HEK293T (cell line): Measurements from ENCODE around the gene ISCU.
"Not testable (repeated sequence)": the region's sequence is repeated elsewhere in the genome, so short reads cannot be mapped to it uniquely, and the experiment has no call there.

Source experiments
- CTCF ChIA-PET: fragments of 350-600 bp; formaldehyde crosslinking; extraction: SDS; loops from one replicate; lab custom pipeline; 2021; ENCODE audit warnings: antibody characterized with exemption, inconsistent platforms; lab: Yijun Ruan, JAX
- POLR2A ChIA-PET: fragments of 350-600 bp; formaldehyde crosslinking; extraction: SDS; loops from one replicate; lab custom pipeline; 2020; ENCODE audit warnings: antibody characterized with exemption, inconsistent platforms; lab: Yijun Ruan, JAX
- DNase-seq: peaks from one replicate; pipeline ENCODE4 v3.0.0; 2012; ENCODE audit warnings: mixed read lengths; ENCODE audit errors: extremely low spot score
- ARNT ChIP-seq: fragments of 450-650 bp; IDR thresholded peaks from 2 replicates; pipeline ENCODE4 v1.6.1; 2017; ENCODE audit warnings: mild to moderate bottlenecking
- BHLHE40 ChIP-seq: fragments of 450-650 bp; IDR thresholded peaks from 2 replicates; pipeline ENCODE4 v1.6.1; 2016; ENCODE audit warnings: mild to moderate bottlenecking, moderate library complexity, borderline replicate concordance
- CTBP1 ChIP-seq: fragments of 450-650 bp; IDR thresholded peaks from 2 replicates; pipeline ENCODE4 v1.6.1; 2016; ENCODE audit warnings: borderline replicate concordance
- ELF4 ChIP-seq: fragments of 450-650 bp; IDR thresholded peaks from 2 replicates; pipeline ENCODE4 v1.6.1; 2017; ENCODE audit warnings: antibody characterized with exemption
- FOXA1 ChIP-seq: fragments of 450-650 bp; IDR thresholded peaks from 2 replicates; pipeline ENCODE4 v1.6.1; 2016; ENCODE audit warnings: mild to moderate bottlenecking
- FOXK2 ChIP-seq: fragments of 450-650 bp; IDR thresholded peaks from 2 replicates; pipeline ENCODE4 v1.6.1; 2016; ENCODE audit warnings: mild to moderate bottlenecking
- FOXM1 ChIP-seq: fragments of 450-650 bp; IDR thresholded peaks from 2 replicates; pipeline ENCODE4 v1.6.1; 2017; ENCODE audit warnings: mild to moderate bottlenecking, borderline replicate concordance
- HDGF ChIP-seq: fragments of 450-650 bp; IDR thresholded peaks from 2 replicates; pipeline ENCODE4 v1.6.1; 2017; ENCODE audit warnings: antibody characterized with exemption, borderline replicate concordance
- L3MBTL2 ChIP-seq: fragments of 450-650 bp; conservative IDR thresholded peaks from 2 replicates; pipeline ENCODE4 v1.6.1; 2016; ENCODE audit warnings: mild to moderate bottlenecking
- LEF1 ChIP-seq: fragments of 450-650 bp; IDR thresholded peaks from 2 replicates; pipeline ENCODE4 v1.6.1; 2017; ENCODE audit warnings: mild to moderate bottlenecking, borderline replicate concordance
- NFRKB ChIP-seq: fragments of 450-650 bp; IDR thresholded peaks from 2 replicates; pipeline ENCODE4 v1.6.1; 2016; ENCODE audit warnings: mild to moderate bottlenecking, moderate library complexity
- SP1 ChIP-seq: fragments of 450-650 bp; IDR thresholded peaks from 2 replicates; pipeline ENCODE4 v1.6.1; 2017
- SUZ12 ChIP-seq: fragments of 450-650 bp; IDR thresholded peaks from 2 replicates; pipeline ENCODE4 v1.6.1; 2016; ENCODE audit warnings: mild to moderate bottlenecking
- TARDBP ChIP-seq: fragments of 450-650 bp; IDR thresholded peaks from 2 replicates; pipeline ENCODE4 v1.6.1; 2016
- ZNF384 ChIP-seq: fragments of 450-650 bp; IDR thresholded peaks from 2 replicates; pipeline ENCODE4 v1.6.1; 2016
- TF ChIP-seq, protein P1 (sequence below): fragments of 450-650 bp; IDR thresholded peaks from 2 replicates; pipeline ENCODE4 v1.6.1; 2016

The ISCU gene

DNA sequence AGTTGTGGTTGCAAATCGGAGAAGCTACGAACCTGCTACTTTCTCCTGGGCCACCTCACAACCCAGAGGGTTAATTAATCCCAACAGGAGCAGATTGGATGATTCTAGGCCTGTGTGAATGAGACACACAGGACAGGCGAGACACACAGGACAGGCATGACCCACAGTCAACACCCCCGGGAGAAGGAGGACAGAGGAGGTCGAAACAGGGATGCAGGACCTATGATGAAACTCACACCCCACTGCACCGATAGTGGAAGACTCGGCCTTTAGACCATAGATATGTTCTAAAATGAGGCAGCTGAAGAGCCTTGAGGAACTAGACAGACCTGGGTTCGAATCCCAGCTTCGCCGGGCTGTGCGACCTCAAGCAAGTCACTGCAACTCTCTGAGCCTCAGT lies 23.9 kb downstream of the ISCU start:
- TF ChIP-seq ZNF384, result no peak
- TF ChIP-seq ELF4, result no peak
- no peak for TF ChIP-seq SUZ12
- no peak for TF ChIP-seq HDGF
- no peak for TF ChIP-seq L3MBTL2
- TF ChIP-seq LEF1, result no peak
- no peak for TF ChIP-seq FOXM1
- no peak for TF ChIP-seq SP1
- TF ChIP-seq FOXK2, result no peak
- TF ChIP-seq FOXA1, result no peak
- TF ChIP-seq BHLHE40, result no peak
- no peak for TF ChIP-seq NFRKB
- TF ChIP-seq CTBP1, result no peak
- TF ChIP-seq TARDBP, result no peak
- TF ChIP-seq, protein P1, sequence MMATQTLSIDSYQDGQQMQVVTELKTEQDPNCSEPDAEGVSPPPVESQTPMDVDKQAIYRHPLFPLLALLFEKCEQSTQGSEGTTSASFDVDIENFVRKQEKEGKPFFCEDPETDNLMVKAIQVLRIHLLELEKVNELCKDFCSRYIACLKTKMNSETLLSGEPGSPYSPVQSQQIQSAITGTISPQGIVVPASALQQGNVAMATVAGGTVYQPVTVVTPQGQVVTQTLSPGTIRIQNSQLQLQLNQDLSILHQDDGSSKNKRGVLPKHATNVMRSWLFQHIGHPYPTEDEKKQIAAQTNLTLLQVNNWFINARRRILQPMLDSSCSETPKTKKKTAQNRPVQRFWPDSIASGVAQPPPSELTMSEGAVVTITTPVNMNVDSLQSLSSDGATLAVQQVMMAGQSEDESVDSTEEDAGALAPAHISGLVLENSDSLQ, result no peak
- TF ChIP-seq ARNT, result no peak
- DNase-seq, result no peak
- CTCF ChIA-PET, result no interaction called here
- POLR2A ChIA-PET, result no interaction called here

DNA sequence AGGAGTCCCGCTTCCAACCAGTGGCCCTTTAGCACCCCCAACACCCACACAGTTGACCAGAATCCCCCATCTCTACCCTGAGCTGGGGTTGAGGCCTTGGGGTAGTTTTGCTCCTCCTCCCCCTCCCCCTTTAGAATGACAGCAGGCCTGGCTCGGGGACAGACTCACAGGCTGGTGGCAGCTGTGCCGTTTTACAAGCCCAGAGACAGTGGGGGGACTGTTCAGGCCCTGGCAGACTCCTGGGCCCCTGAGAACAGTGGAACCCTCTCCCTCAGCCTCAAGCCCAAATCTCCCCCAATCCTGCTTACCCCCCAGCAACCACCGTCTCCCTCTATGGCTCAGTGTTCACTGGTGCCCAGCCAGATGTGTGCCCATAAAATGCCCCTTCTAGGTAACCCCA lies 25.4 kb downstream of the ISCU start:
- ChIA-PET POLR2A (no interaction called here), CTCF (interaction anchor here (0.6 to 1.4 kb wide), 2 partner anchors 30 to 166 kb away, joined by 3 read pairs; no protein-coding TSS in a partner anchor)
- TF ChIP-seq SP1 (no peak), ARNT (no peak), HDGF (no peak), NFRKB (no peak), FOXM1 (no peak), CTBP1 (no peak), SUZ12 (no peak), BHLHE40 (no peak), ZNF384 (no peak), FOXA1 (no peak)
- TF ChIP-seq, protein P1, result no peak
- DNase-seq, result no peak

DNA sequence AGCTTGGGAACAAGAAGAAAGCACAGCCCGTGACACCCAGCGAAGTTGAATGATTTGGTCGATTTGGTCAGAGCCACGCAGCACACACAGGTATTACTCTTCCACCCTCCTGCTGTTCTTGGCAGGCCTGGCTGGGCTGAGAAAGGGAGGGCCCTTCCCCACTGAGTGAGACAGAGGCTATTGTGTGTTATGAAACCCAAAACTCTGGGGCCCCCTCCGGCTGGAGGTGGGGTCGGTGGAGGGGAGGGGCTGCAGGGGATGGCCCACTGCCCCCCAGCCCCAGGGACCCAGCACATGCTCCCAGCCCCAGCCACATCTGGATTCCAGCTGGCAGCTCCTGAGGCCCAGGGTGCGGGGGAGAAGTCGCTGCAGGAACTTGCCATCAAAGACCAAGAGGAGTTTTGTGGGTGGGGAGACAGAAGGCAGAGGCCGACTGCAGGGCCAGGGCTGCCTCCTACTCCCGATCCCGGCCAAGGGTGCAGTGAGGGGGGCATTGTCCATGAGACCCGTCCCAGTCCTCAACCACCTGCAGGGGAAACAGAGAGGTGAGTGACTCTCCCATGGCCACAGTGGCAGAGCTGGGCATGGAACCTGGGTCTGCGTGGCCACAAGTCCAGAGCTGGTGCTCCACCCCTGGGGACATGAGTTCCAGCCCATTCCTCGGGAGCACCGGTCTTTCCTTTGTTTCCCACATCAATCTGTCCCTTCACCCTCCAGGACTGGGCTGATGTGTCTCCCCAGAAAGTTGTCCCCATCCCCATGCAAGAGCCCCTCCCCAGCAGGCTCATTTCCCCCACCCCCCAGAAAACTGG lies 26.8 kb downstream of the ISCU start:
- POLR2A ChIA-PET, result no interaction called here
- CTCF ChIA-PET, result interaction anchor here (1.4 kb wide), 1 partner anchor 28 kb away, joined by 3 read pairs; no protein-coding TSS in a partner anchor
- TF ChIP-seq, protein P1, result no peak
- TF ChIP-seq ARNT, result no peak
- no peak for TF ChIP-seq ZNF384
- TF ChIP-seq FOXK2, result no peak
- no peak for TF ChIP-seq SP1
- TF ChIP-seq NFRKB, result no peak
- no peak for TF ChIP-seq FOXA1
- TF ChIP-seq L3MBTL2, result no peak
- no peak for TF ChIP-seq HDGF
- no peak for TF ChIP-seq TARDBP
- TF ChIP-seq BHLHE40, result no peak
- TF ChIP-seq ELF4, result no peak
- no peak for TF ChIP-seq CTBP1
- no peak for DNase-seq

DNA sequence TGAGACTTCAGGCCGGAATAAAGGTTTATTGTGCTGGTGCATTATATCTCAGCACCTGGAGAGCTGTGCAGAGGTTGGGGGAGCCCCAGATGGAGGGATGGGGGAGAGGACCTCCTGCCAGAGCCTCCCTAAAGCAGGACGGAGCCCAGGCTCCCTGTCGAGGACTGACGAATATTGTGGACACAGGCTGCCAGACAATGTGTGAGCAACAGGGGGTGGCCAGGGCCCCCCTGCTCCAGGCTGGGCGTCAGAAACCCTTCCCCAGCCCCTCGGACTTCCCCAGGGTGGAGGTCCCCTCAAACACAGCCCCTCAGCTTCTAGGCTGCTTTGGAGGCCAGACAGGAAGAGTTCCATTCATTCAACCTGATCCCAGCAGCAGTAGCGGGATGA lies 27.4 kb downstream of the ISCU start:
- TF ChIP-seq BHLHE40, result no peak
- no peak for TF ChIP-seq CTBP1
- TF ChIP-seq HDGF, result no peak
- no peak for TF ChIP-seq FOXK2
- CTCF ChIA-PET, result no interaction called here

DNA sequence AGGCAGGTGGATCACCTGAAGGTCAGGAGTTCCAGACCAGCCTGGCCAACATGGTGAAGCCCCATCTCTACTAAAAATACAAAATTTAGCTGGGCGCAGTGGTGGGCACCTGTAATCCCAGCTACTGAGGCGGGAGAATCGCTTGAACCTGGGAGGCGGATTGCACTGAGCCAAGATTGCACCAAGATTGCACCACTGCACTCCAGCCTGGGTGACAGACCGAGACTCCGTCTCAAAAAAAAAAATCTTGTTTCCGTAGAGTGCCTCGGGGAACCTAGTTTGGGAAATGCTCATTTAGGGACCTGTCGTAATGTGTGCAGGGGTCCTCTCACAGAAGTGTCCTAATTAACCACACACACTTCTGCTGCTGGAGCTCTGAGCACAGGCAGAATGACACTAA lies 28.1 kb downstream of the ISCU start:
- DNase-seq, CTCF ChIA-PET: not testable (repeated sequence)
- POLR2A ChIA-PET, result interaction anchor here (0.7 kb wide), 1 partner anchor 148 kb away, joined by 3 read pairs; no protein-coding TSS in a partner anchor

More for the DNA sequence above, 27.4 kb downstream of the ISCU start:
- DNase-seq, result no peak
- POLR2A ChIA-PET, result interaction anchor here (0.7 kb wide), 1 partner anchor 149 kb away, joined by 3 read pairs; no protein-coding TSS in a partner anchor

DNA sequence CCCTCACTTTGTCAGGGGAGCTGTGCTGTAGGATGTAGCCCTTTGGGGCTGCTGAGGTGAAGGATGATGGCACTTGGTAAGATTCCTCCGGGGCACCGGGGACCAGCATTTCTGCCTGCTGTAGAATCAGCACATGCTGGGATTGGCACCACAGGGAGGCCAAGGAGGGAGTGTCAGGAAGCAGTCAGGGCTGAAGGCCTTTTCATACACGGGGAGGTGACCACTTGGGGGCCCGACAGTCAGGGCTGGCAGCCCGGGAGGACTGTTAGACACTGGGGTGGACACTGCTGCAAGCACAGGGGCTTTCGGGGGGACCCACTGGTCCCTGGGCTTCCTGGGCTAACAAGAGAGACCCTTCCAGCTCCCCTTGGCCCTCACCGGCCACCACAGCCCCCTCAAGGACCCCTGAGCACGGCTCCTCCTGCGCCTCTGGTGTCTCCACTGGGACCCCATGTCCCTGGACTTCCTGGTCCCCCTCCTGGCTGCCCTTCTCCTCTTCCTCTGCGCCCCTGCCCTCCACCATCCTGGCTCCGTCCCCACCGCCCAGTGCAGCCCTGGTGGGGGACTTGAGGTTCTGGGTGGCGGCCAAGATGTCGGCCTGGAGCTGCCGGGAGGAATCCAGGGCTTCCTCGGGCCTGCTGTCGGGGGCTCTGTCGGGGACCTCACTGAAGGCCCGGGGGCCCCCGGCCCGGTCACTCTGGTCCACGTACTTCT lies 29.0 kb downstream of the ISCU start:
- no peak for DNase-seq
- ChIA-PET CTCF (no interaction called here), POLR2A (no interaction called here)
- no peak for TF ChIP-seq SUZ12
- TF ChIP-seq L3MBTL2, result no peak
- TF ChIP-seq HDGF, result no peak
- no peak for TF ChIP-seq CTBP1
- TF ChIP-seq NFRKB, result no peak
- no peak for TF ChIP-seq BHLHE40
- no peak for TF ChIP-seq TARDBP
- TF ChIP-seq LEF1, result no peak
- TF ChIP-seq, protein P1, result no peak
- TF ChIP-seq ZNF384, result no peak
- TF ChIP-seq FOXM1, result no peak
- TF ChIP-seq FOXK2, result no peak
- TF ChIP-seq ARNT, result no peak
- TF ChIP-seq SP1, result no peak
- no peak for TF ChIP-seq ELF4
- no peak for TF ChIP-seq FOXA1
